WI38 (cell line): ENCODE results near the gene XPNPEP2.

Source experiments
- H3K4me3 ChIP-seq: 2 replicates; pipeline ENCODE4 v1.5.1; 2011; ENCODE audit warnings: low read depth, mild to moderate bottlenecking, control low read depth, low read length
- CTCF ChIP-seq: IDR thresholded peaks from 2 replicates; pipeline ENCODE4 v1.5.1; 2012; ENCODE audit warnings: low read depth, mild to moderate bottlenecking, control low read depth, low read length

Gene XPNPEP2

GRCh38 chrX:129749069-129749468, 10.3 kb downstream of the XPNPEP2 start:
- H3K4me3 ChIP-seq = no peak overlapping the region
- no peak for TF ChIP-seq CTCF

- no peak overlapping the region for H3K4me3 ChIP-seq
- no peak for TF ChIP-seq CTCF
Observed at GRCh38 chrX:129750971-129751370, 12.2 kb downstream of the XPNPEP2 start.

GRCh38 chrX:129754056-129755024, 15.6 kb downstream of the XPNPEP2 start:
- TF ChIP-seq CTCF = peak; percentile 36
- H3K4me3 ChIP-seq = no peak overlapping the region

GRCh38 chrX:129755779-129756650, 17.2 kb downstream of the XPNPEP2 start:
- no peak overlapping the region for H3K4me3 ChIP-seq
- TF ChIP-seq CTCF = no peak

GRCh38 chrX:129759576-129760061, 20.8 kb downstream of the XPNPEP2 start:
- TF ChIP-seq CTCF = no peak
- no peak overlapping the region for H3K4me3 ChIP-seq

GRCh38 chrX:129760155-129760554, 21.4 kb downstream of the XPNPEP2 start:
- no peak for TF ChIP-seq CTCF
- no peak overlapping the region for H3K4me3 ChIP-seq
